ENCODE measurements around the gene ATPAF1. TPM values are rescaled to one million over a fixed set of nuclear protein-coding genes. Genes with fewer than 3 reads are reported as not detected.

The ATPAF1 gene, protein sequence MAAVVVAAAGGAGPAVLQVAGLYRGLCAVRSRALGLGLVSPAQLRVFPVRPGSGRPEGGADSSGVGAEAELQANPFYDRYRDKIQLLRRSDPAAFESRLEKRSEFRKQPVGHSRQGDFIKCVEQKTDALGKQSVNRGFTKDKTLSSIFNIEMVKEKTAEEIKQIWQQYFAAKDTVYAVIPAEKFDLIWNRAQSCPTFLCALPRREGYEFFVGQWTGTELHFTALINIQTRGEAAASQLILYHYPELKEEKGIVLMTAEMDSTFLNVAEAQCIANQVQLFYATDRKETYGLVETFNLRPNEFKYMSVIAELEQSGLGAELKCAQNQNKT
- total RNA-seq (10 to 100 TPM; 23.7 to 39.5 (median 25.1) TPM), polyA plus RNA-seq (10 to 100 TPM; 23.7 to 31.7 (median 29.6) TPM)
- long read RNA-seq, donor 1, full-length matches to known transcripts, result 14 of 20 reads
- long read RNA-seq, donor 1, partial matches to known transcripts, result 6 of 20 reads
- long read RNA-seq, donor 1, other reads (novel, unspliced or antisense), result 0 of 20 reads
- long read RNA-seq, donor 2, full-length matches to known transcripts, result 20 of 31 reads
- long read RNA-seq, donor 2, partial matches to known transcripts, result 11 of 31 reads
- long read RNA-seq, donor 2, other reads (novel, unspliced or antisense), result 0 of 31 reads

DNA sequence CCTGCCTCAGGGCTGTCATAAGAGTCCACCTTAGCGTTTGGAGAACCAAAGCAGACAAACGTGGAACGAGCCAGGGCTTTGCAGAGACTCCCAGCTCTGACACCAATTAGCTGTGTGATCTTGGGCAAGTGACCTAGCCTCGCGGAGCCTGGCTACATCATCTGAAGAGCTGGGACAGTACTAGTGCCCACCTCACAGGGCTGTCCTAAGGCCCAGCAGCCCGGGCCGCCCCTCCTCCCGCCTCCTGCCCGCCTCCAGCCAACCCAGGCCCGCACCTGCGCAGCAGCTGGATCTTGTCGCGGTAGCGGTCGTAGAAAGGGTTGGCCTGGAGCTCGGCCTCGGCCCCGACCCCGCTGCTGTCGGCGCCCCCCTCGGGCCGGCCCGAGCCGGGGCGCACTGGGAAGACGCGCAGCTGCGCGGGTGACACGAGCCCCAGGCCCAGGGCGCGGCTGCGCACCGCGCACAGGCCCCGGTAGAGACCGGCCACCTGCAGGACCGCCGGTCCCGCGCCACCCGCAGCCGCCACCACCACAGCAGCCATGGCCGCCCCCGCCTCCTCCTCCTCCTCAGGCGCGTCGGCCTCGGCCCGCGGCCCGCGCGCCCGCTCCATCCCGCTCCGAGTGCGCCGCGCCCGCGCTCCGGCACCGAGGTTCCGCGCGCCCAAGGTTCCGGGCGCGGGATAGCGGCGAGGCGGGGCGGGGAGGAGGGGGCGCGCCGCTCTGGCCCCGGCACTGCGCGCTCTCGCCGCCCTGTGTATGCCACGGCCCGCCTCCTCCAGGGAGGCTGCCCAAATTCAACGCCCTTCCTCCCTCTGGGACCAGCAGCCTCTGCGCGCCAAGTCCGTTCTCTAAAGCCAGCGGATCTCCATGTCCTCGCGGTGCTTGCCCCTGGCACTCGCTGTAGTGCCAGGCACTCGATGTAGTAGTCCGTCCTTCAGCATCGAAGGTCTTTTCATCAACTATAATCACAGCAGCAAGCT lies at the start of gene ATPAF1:
ATPAF1 (minus strand) TSS at position 583 of the 979 bp plus-strand sequence; CDS start at position 541, 42 bp downstream.
- DNase-seq, result peak; percentile 93
- WGBS, 5 donors, result 1 to 2% (median 1%) methylated on average over 35 to 96 of the region's 96 CpGs
- H3K36me3 ChIP-seq, result peaks cover 0 to 28% (median 10%) of the 10 kb centered on the region in 6 donors
- H3K27me3 ChIP-seq (replicated peaks in 1 of 7), result no peaks in the 10 kb centered on the region
- peaks cover 5 to 38% (median 26%) of the 10 kb centered on the region in 6 donors for H3K4me1 ChIP-seq
- intact Hi-C loops (cut with DNase I; ENCODE audit: low total_unique reads), result no loop called here
- no peaks in the 10 kb centered on the region for H3K9me3 ChIP-seq
- TF ChIP-seq, protein P1, sequence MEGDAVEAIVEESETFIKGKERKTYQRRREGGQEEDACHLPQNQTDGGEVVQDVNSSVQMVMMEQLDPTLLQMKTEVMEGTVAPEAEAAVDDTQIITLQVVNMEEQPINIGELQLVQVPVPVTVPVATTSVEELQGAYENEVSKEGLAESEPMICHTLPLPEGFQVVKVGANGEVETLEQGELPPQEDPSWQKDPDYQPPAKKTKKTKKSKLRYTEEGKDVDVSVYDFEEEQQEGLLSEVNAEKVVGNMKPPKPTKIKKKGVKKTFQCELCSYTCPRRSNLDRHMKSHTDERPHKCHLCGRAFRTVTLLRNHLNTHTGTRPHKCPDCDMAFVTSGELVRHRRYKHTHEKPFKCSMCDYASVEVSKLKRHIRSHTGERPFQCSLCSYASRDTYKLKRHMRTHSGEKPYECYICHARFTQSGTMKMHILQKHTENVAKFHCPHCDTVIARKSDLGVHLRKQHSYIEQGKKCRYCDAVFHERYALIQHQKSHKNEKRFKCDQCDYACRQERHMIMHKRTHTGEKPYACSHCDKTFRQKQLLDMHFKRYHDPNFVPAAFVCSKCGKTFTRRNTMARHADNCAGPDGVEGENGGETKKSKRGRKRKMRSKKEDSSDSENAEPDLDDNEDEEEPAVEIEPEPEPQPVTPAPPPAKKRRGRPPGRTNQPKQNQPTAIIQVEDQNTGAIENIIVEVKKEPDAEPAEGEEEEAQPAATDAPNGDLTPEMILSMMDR (IDR thresholded peaks at IDR 0.05 in 8 of 11, conservative IDR thresholded peaks at IDR 0.05 in 3 of 11), result peak in 1 of 11 experiments; percentile 4
- TF ChIP-seq POLR2A (IDR thresholded peaks at IDR 0.05) (no peak), POLR2AphosphoS5 (IDR thresholded peaks at IDR 0.05) (peak; percentile 59 to 78 (median 70))
- H3K27ac ChIP-seq, result peak within 1 kb of the TSS; percentile 46 to 86 (median 80)
- H3K4me3 ChIP-seq, result peak within 1 kb of the TSS; percentile 77 to 98 (median 90)

DNA sequence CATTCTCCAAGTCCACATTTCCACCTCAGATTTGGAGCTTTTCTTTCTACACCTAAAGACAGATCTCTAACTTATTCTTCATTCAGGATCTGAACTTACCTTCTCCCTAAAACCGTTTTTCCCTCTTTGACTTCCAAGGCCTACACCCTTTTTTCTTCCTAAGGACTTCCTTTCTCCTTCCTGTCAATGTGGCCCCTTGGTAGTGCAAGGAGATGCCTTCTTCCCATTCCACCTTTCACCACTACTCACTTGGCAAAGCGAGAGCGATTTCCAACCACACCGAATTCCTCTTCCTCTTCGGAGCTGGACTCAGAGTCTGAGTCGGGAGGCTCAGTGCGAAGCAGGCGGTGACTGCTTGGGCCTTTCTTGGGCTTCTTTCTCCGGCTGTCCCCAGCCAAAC lies 49.5 kb upstream of the ATPAF1 start:
- no peaks in the 10 kb centered on the region for H3K27me3 ChIP-seq (replicated peaks in 1 of 7)
- peaks cover 0 to 39% (median 34%) of the 10 kb centered on the region in 6 donors for H3K36me3 ChIP-seq
- H3K4me1 ChIP-seq, result peaks cover 20 to 66% (median 48%) of the 10 kb centered on the region in 6 donors
- TF ChIP-seq POLR2A (IDR thresholded peaks at IDR 0.05), result no peak
- TF ChIP-seq, protein P1 (IDR thresholded peaks at IDR 0.05 in 8 of 11, conservative IDR thresholded peaks at IDR 0.05 in 3 of 11), result no peak
- TF ChIP-seq POLR2AphosphoS5 (IDR thresholded peaks at IDR 0.05), result no peak
- H3K9me3 ChIP-seq, result no peaks in the 10 kb centered on the region
- intact Hi-C loops (cut with DNase I; ENCODE audit: low total_unique reads), result no loop called here
- peak overlapping the region in 1 of 8 donors; percentile 94 for H3K27ac ChIP-seq
- DNase-seq, result no peak
- WGBS, 5 donors, result 62 to 75% (median 70%) methylated on average over 9 of the region's 9 CpGs
- peak overlapping the region in 7 of 8 donors; percentile 66 to 99 (median 84) for H3K4me3 ChIP-seq

DNA sequence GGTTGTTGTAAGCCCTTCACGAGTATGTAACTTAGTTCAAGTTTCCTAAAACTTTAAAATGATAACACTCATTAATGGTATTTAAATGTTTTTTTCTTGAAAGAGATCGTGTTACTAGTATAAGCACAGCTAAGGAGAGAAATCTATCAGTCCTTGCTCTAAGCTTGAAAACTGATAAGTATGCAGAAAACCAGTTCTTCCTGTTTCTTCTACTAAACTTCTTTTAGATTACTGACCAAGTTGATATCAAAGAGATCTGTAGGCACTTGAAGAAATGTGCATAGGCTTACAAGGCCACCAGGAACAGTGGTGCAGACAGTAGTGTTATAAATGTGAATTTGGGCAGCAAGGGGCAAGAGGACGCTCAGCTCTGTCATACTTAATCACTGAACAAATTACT lies 46.8 kb upstream of the ATPAF1 start:
- 86 to 95% (median 89%) methylated on average over 3 of the region's 3 CpGs for WGBS, 5 donors
- no peak for DNase-seq
- Histone ChIP-seq H3K36me3 (peaks cover 0 to 65% (median 48%) of the 10 kb centered on the region in 6 donors), H3K4me1 (peaks cover 20 to 82% (median 51%) of the 10 kb centered on the region in 6 donors), H3K9me3 (no peaks in the 10 kb centered on the region), H3K4me3 (no peak overlapping the region), H3K27me3 (replicated peaks in 1 of 7) (no peaks in the 10 kb centered on the region), H3K27ac (no peak overlapping the region)
- TF ChIP-seq POLR2AphosphoS5 (IDR thresholded peaks at IDR 0.05) (no peak), POLR2A (IDR thresholded peaks at IDR 0.05) (no peak)
- TF ChIP-seq, protein P1 (IDR thresholded peaks at IDR 0.05 in 8 of 11, conservative IDR thresholded peaks at IDR 0.05 in 3 of 11), result no peak
- intact Hi-C loops (cut with DNase I; ENCODE audit: low total_unique reads), result no loop called here
